Hindlimb muscle (tissue), 1 donor: ENCODE measurements around the gene ZNF668. TPM values are rescaled to one million over a fixed set of nuclear protein-coding genes. Genes with fewer than 3 reads are reported as not detected.
"Not testable (repeated sequence)": the region's sequence is repeated elsewhere in the genome, so short reads cannot be mapped to it uniquely, and the experiment has no call there.

Source experiments
- DNase-seq: peaks from one replicate; pipeline ENCODE4 v3.0.0-alpha.2; 2013
- polyA plus RNA-seq: library from polyadenylated mRNA; unstranded; fragments of 120-200 nt; gene quantifications from one replicate; pipeline ENCODE4 v1.2.1, GENCODE V29; 2013; ENCODE audit not compliant: insufficient read length

ZNF668 gene
- polyA plus RNA-seq, 1 donor, result 11.2 TPM

DNA sequence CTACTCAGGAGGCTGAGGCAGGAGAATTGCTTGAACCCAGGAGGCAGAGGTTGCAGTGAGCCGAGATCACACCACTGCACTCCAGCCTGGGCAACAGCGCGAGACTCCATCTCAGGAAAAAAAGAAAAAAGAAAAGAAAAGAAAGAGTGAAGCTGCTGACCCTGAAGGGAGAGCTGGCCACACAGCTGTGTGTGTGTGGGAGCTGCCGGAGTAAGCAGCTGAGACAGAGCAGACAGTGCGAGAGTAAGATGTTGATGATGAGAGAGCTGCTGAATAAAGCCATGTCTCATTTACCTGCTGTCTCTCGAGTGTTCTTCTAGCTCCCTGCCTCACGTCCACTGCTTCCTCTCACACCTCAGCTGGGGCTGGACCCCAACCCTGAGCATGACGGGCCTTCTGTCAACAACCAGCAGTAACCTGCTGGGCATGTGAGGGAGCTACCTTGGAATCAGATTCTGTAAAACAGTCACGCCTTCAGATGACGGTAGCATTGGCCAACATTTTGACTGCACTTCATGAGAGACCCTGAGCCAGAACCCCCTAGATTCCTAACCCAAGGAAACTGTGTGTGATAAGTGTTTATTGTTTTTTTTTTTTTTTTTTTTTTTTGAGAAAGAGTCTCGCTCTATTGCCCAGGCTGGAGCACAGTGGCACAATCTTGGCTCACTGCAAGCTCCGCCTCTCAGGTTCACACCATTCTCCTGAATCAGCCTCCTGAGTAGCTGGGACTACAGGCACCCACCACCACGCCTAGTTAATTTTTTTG is 27.0 kb upstream of the ZNF668 start:
- not testable (repeated sequence) for DNase-seq

DNA sequence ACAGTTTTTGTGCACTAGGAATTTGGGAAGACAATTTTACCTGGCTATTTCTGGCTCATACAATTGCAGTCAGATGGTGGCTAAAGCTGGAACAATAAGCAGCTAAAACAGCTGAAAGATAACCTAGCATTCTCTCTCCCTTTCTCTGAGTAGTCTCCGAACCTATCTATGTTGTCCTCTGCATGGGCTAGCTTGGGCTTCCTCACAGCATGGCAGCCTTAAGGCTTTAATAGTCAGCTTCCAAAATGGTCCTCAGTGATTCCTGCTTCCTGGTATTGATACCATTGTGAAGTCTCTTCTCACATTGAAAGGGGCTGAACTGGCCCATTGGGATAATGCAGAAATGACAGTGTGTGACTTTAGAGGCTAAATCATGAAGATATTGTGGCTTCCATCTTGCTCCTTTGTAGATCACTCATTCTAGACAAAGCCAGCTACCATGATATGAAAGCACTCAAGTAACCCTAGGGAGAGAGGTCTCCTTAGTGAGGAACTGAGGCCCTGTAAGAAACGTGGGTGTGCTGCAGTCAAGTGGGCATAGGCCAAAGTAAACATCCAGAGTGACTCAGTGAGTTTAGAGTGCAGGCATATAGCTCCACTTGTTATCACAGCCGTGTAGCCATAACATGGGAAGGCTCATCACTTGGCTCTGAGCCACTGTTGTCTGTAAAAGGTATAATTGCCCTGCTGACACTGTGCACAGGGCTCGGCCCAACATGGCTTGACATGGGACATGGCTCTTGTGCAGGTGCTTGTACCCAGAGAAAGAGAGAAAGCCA is 26.0 kb upstream of the ZNF668 start:
- DNase-seq, result no peak

DNA sequence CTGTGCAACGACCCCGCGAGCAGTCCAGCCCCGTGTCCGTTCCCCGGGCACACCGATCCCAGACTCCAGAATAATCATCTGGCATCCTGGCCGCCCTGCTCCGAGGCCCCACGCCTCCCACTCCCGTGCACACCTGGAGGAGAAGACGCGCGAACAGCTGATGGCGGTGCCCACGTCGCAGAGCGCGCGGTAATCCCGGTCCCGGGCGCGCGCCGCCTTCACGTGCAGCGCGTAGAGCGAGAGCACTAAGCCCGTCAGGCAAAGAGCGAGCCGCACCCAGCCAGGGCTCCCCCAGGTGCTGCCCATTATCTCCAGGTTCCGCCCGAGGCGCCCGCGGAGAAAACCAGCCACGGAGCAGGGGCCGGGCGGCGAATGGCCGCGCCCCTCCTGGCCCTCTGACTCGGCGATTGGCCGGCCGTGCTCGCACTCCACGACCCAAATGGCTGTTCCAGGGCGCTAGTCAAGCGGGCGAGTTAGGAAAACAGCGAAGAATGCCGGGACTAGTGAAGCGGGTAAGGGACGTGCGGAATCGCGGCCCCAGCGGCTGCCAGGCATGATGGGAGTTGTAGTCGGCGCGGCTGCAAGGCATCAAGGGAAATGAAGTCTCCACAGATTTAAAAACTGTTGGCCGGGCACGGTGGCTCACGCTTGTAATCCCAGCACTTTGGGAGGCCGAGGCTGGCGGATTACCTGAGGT is 20.5 kb upstream of the ZNF668 start, which contains the start of gene VKORC1:
Gene VKORC1, minus strand, starts transcription at position 374 of the 697 bp plus-strand sequence. Its CDS starts 68 bp downstream, at position 306.
- peak; percentile 93 for DNase-seq

- no peak for DNase-seq
Observed at GRCh38 chr16:31094088-31094423, 20.0 kb upstream of the ZNF668 start.

- DNase-seq, result no peak
Observed at GRCh38 chr16:31093132-31093703, 19.2 kb upstream of the ZNF668 start.

DNA sequence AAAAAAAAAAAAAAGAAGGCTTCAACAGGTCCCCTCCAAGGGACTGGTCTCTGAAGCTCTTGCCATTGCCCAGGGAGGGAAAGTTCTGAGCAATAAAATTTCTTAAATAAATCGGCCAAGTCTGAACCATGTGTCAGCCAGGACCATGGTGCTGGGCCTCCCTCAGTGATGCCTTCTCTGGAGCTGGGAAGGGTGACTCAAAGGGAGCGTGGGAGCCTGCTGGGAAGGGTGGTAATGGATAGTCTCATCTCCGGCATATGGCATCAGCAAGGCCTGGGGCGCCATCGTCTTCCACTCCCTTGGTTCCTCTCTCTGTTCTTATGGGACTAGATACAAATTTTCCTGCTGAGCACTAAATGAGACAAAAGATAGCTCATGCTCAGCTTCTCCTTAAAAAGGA is 18.3 kb upstream of the ZNF668 start:
- no peak for DNase-seq

DNA sequence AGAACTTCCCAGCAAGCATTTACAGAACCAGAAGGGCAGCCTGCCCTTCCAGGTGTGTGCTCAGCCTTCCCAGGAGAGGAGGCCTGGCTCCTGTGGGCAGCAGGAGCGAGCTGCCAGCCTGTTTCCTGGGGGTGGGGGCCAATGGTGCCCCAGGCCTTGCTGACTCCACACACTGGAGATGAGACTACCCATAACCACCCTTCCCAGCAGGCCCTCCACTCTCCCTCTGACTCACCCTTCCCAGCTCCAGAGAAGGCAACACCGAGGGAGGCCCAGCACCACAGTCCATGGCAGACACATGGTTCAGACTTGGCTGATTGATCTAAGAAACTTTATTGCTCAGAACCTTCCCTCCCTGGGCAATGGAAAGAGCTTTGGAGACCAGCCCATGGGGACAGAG is 16.5 kb upstream of the ZNF668 start:
- DNase-seq, result no peak

GRCh38 chr16:31089199-31089598 is 15.2 kb upstream of the ZNF668 start:
- DNase-seq, result no peak

DNA sequence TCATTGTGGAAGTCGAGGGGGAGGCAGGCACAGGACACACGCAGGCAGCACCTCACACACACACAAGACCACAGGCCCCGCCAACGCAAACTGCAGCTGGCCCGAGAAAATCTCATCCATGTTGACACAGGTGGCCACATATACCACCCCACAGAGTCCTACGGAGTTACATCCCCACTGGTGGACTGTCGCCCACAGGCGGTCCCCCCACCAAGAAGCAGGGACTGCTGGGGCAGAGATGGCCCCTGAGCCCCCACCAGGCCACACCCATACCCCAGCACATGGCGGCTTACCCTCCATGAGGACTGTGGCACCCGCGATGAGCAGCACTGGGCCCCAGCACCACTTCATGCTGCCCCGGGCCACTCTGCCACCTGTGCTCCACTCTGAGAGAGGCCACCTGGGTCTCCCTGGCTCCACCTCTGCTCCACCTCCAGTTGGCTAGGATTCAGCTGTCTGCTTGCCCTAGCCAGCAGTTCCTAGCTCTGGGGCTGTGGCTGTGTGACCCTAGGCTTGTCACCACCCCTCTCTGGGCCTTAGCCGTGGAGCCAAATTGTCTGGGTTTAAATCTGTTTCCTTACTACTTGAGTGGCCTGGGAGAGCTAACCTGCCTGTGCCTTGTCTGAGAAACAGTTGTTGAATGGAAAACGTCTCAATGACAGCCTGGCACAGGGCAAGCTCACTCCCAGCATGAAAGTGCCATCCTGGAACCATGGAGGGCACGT is 14.6 kb upstream of the ZNF668 start, which contains the start of gene PRSS53:
Gene PRSS53, minus strand, starts transcription at position 485 of the 725 bp plus-strand sequence. Its CDS starts 134 bp downstream, at position 351.
- no peak for DNase-seq

GRCh38 chr16:31087971-31088370 is 13.9 kb upstream of the ZNF668 start:
- no peak for DNase-seq

- DNase-seq, result no peak
Observed at GRCh38 chr16:31087481-31087880, 13.4 kb upstream of the ZNF668 start.

- DNase-seq, result no peak
Observed at GRCh38 chr16:31086629-31086906, 12.5 kb upstream of the ZNF668 start.

- no peak for DNase-seq
Observed at GRCh38 chr16:31085873-31086628, 12.0 kb upstream of the ZNF668 start.

DNA sequence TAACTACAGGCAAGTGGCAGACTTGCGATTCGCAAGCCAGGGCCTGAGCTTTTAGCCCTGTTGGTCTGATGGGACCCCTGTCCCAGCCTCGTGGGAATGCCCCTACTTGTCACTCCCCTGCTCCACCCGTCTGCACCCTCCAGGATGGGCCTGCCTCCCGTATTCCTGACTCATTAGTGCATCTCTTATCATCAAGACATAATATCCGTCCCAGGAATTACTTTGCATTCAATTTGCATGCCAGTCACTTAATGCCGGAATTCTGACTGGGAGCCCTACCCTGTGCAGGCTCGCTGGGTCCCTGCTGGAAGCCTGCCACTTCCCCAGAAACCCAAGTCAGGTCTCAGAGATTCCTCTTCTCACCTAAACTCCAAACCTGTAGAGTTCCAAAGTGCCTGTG is 11.4 kb upstream of the ZNF668 start:
- no peak for DNase-seq

DNA sequence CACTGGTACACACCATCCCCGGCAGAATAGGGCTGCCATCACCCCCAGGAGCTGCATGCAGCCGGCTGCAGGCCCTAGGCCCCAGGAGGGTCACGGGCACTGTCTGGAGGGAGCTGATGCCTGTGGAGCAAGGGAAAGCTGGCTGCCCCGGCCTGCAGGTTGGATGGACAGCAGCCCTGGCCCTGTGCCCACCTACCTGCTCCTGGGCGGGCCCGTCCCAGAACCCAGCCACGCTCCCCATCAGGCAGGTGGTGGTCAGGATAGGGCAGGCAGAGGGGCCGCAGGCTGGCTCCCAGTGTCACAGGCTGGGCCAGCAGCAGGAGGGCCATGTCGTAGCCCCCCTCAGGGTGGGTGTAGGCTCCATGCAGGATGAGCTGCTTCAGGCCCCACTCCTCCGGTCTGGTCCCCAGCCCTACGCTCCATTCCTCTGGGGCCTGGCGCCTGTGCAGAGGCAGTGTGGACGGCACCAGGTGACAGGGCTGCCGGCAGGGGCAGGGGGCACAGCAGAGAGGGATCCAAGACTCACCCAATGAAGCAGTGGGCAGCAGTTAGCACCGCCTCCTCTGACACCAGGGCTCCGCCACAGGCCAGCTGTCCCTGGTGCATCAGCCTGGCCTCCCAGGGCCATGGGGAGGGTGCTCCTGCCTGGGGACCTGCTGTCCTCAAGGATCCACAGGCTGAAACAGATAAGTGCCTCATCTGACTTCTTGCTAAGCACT is 10.7 kb upstream of the ZNF668 start:
- DNase-seq, result no peak

DNA sequence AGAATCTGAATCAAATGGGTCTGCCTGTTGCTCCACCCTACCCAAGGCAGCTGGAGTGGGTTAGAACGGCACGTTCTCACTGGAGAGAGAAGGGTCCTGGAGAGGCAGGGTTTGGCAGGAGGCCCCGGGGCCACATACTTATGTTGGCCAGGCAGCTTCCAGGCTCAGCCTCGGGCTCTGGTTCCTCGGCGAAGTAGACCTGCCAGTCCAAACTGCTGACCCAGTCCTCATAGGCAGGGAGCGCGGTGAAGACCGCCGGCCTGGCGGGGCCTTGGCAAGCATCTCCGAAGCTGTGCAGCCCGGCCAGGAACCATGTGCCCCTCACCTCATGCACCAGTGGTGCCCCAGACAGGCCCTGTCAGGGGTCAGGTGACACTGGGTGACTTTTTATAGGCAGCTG is 9.9 kb upstream of the ZNF668 start:
- DNase-seq, result no peak

DNA sequence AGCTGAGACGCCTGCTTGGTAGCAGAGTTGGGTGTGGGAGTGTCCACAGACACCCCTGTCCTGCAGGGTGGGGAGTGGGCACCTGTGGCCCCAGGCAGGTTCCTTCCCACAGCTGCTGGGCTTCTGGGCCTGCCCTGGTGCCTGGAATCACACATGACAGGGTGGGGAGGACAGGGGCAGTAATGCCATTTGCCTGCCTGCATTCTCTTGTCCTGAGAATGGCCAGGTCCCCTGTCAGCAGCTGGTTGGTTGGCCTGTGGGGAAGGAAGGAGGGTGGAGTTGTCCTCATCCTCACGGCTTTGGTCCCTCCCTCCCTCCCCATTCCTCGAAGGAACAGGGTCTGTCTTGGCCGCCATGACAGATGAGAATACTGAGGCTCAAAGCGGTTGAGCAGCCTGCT is 9.5 kb upstream of the ZNF668 start:
- no peak for DNase-seq

DNA sequence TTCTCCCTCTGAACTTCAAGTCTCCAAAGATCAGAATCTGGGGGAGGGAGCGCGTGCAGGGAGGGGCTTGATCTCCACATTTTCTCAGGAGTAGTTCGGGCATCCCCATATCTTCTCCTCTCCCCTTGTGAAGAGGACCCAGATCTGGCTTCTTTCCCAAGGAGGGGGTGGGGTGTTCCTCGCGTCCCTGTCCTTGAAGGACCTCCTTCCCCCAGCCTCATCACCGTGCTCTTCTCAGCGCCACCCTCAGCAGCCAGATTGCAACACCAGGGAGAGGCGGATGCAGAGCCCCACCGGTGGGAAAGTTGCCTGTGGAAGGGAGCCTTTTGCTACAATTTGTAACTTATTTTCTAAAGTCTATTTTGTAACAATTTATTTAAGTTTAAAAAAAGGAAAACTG is 9.0 kb upstream of the ZNF668 start:
- no peak for DNase-seq

- no peak for DNase-seq
Observed at GRCh38 chr16:31082368-31083045, 8.5 kb upstream of the ZNF668 start.
